T-helper 17 cell (primary cell): ENCODE results near the gene HS3ST5. TPM values are rescaled to one million over a fixed set of nuclear protein-coding genes. Genes with fewer than 3 reads are reported as not detected.

Experiments
- ATAC-seq: fragments of 150-1000 bp; cut with Tn5 transposase; 2 replicates; pipeline ENCODE4 v1.10.0; 2021; ENCODE audit warnings: mild to moderate bottlenecking, moderate library complexity
- DNase-seq, 3 donors: peaks; one replicate each; pipeline versions ENCODE4 v3.0.0 to v3.0.0-alpha.2; 2020 to 2021
- H3K9me3 ChIP-seq: one replicate; pipeline ENCODE4 v1.7.0; 2013; ENCODE audit warnings: low read length, mild to moderate bottlenecking; ENCODE audit not compliant: control insufficient read depth, poor library complexity, severe bottlenecking
- H3K27ac Mint-ChIP-seq: one replicate; pipeline ENCODE4 v1.8.0; 2022; ENCODE audit warnings: mild to moderate bottlenecking, moderate library complexity, mixed read lengths
- H3K27me3 Mint-ChIP-seq: one replicate; pipeline ENCODE4 v1.8.0; 2022; ENCODE audit warnings: mixed read lengths
- H3K36me3 Mint-ChIP-seq: one replicate; pipeline ENCODE4 v1.8.0; 2022; ENCODE audit warnings: low read depth, mixed read lengths
- H3K4me1 Mint-ChIP-seq: one replicate; pipeline ENCODE4 v1.8.0; 2022; ENCODE audit warnings: mild to moderate bottlenecking, mixed read lengths
- H3K4me3 Mint-ChIP-seq: one replicate; pipeline ENCODE4 v1.8.0; 2022; ENCODE audit warnings: mild to moderate bottlenecking, moderate library complexity, mixed read lengths
- total RNA-seq, 4 donors: library from RNA in 2 of 4; stranded (reverse) in 2 of 4; gene quantifications; one replicate each; pipeline ENCODE4 v1.2.3 and lab custom pipeline; 2022 to 2026

Gene HS3ST5
- total RNA-seq (not detected), total RNA-seq (lab: John Stamatoyannopoulos, UW) (0 reads per million in 2 donors)

DNA sequence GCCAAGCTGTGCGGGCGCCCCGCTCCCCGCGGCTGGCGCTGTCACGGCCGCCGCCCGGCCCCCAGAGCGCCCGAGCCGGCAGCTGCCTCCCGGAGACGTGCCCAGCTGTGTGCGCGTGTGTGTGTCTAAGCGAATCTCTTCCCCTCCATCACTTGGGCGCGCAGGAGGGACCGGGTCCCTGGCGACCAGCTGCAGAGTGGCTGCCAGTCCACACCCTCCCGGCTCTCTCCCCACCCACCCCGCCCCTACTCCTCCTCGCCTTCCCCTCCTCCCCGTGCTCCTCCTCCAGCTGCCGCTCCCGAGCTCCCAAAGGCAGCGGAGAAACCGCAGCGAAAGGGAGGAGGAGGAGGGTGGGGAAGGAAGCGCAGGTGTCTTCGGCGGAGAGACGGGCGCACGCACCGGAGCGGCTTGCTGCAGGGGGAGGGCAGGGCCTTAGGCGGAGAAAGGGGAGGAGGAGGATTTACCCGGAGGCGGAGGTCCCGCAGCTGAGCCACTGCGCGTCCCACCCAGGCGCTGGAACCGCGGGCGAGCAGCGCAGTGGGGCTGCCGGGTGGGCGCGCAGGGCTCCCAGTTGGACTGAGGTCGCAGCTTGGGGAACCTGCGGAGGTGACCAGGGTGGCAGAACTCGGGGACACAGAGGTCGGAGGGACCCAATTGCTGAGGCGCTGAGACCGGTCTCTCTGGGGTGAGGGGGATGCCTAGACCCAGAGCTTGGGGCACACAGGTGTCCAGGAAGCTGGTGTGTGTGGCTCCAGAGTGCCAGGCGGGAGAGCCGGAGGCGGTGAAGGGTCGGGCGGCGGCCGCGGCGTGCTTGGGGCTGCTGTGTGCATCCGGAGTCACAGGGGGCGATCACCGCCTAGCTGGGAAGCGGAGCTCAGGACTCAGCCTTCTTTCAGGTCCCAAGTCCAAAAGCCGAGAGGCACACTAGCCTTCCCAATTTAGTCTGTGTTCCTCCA, at the start of gene HS3ST5:
TSS of gene HS3ST5 (minus strand) at position 198 of the 956 bp plus-strand sequence. CDS start 280,178 bp downstream, outside the sequence.
- peak within 1 kb of the TSS; percentile 73 for H3K4me3 Mint-ChIP-seq
- no peak for ATAC-seq
- H3K9me3 ChIP-seq: no peaks in the 10 kb centered on the region
- peaks cover 8% of the 10 kb centered on the region for H3K4me1 Mint-ChIP-seq
- peaks cover 3% of the 10 kb centered on the region for H3K36me3 Mint-ChIP-seq
- H3K27ac Mint-ChIP-seq: no peak within 1 kb of the TSS
- H3K27me3 Mint-ChIP-seq: peaks cover 31% of the 10 kb centered on the region
- peak in 1 of 3 donors; percentile 8 for DNase-seq

DNA sequence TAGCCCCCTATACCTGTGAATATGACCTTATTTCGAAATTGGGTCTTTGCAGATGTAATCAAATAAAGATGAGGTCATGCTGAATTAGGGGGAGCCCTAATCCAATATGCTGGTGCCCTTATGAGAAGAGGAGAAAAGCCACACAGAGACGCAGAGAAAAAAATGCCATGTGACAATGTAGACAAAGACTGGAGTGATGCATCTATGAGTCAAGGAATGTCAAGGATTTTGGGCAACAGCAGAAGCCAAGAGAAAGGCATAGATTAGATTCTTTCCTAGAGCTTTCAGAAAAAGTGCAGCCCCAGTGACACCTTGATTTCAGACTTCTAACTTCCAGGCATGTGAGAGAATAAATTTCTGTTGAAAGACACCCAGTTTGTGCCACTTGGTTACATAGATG, 47.4 kb upstream of the HS3ST5 start:
- H3K4me3 Mint-ChIP-seq: no peak overlapping the region
- H3K9me3 ChIP-seq: no peaks in the 10 kb centered on the region
- H3K36me3 Mint-ChIP-seq: no peaks in the 10 kb centered on the region
- no peak overlapping the region for H3K27ac Mint-ChIP-seq
- no peaks in the 10 kb centered on the region for H3K4me1 Mint-ChIP-seq
- DNase-seq: no peak
- no peak for ATAC-seq
- no peaks in the 10 kb centered on the region for H3K27me3 Mint-ChIP-seq

GRCh38 chr6:114389111-114389510, 46.3 kb upstream of the HS3ST5 start:
- DNase-seq (no peak), ATAC-seq (no peak)
- H3K4me3 Mint-ChIP-seq: no peak overlapping the region
- no peaks in the 10 kb centered on the region for H3K36me3 Mint-ChIP-seq
- no peak overlapping the region for H3K27ac Mint-ChIP-seq
- H3K27me3 Mint-ChIP-seq: no peaks in the 10 kb centered on the region
- no peaks in the 10 kb centered on the region for H3K4me1 Mint-ChIP-seq
- H3K9me3 ChIP-seq: no peaks in the 10 kb centered on the region

DNA sequence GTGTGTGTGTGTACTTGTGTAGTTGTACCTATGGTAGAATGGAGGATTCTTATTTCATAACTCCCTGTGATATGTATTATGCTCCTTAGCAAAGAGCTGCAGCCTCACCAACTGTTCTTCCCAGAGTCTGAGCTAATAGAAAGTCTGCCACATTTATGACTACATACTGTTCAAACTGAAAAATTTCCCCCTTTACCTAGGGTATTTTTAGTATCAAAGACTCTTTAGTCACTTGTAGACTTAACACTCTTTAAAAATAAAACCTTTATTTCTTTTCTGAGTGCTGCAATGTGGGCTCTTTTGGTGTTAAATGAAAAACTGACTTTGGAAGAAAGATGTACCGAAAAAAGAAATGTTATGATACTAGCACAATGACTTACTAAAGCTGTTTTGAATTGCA, 39.6 kb upstream of the HS3ST5 start:
- no peaks in the 10 kb centered on the region for H3K27me3 Mint-ChIP-seq
- no peaks in the 10 kb centered on the region for H3K4me1 Mint-ChIP-seq
- no peak overlapping the region for H3K4me3 Mint-ChIP-seq
- H3K9me3 ChIP-seq: no peaks in the 10 kb centered on the region
- H3K27ac Mint-ChIP-seq: no peak overlapping the region
- ATAC-seq: no peak
- H3K36me3 Mint-ChIP-seq: no peaks in the 10 kb centered on the region
- no peak for DNase-seq

DNA sequence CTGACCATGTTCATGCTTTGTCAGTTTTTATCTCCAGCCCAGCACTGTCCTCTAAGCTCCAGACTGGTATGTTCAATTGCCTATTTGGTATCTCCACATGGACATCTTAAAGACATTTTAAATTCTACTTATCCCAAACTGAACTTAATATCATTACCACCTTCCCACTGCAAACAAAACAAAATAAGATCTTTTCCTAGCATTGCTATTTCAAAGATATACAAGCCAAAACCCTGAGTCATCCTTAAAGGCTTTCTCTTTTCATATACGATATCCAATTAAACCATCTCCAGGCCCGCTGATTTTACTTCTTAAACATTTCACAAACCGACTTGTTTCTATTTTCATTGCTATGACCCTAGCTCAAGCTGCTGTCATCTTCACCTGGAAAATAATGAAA, 35.1 kb upstream of the HS3ST5 start:
- Mint-ChIP-seq H3K36me3 (no peaks in the 10 kb centered on the region), H3K4me1 (no peaks in the 10 kb centered on the region), H3K27ac (no peak overlapping the region), H3K4me3 (no peak overlapping the region), H3K27me3 (no peaks in the 10 kb centered on the region)
- DNase-seq: no peak
- ATAC-seq: no peak
- no peaks in the 10 kb centered on the region for H3K9me3 ChIP-seq

GRCh38 chr6:114376611-114377175, 33.9 kb upstream of the HS3ST5 start:
- no peaks in the 10 kb centered on the region for H3K27me3 Mint-ChIP-seq
- H3K27ac Mint-ChIP-seq: no peak overlapping the region

DNA sequence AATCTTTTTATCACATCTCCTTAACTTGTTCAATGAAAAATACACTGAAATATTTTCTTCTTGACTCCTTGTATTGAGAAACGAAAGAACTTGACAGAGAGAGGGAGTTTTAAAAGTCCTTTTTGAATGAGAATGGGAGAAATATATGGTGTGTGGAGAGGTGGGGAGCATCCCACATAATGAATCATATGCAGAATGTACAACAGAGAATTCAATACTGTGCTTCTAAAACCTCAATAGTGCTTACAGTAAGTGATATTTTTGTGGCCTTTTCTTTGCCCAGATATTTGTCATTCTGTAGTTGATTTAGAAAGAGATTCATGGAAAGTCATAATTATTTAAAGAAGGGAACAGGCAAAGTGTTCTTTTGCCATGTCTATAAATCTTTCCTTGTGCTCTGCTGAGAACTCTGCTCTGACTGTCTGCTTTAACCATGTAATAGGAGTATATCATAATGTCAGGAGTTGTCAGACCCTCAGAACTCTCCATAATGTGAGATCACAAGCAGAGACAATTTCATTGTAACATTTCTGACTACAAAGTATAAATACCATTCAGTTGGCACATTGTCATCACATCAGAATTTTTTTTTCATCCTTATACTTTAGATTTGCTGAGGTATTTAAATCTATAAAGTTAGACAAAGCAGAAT, 32.8 kb upstream of the HS3ST5 start:
- Mint-ChIP-seq H3K27me3 (no peaks in the 10 kb centered on the region), H3K36me3 (no peaks in the 10 kb centered on the region), H3K4me1 (no peaks in the 10 kb centered on the region), H3K27ac (no peak overlapping the region), H3K4me3 (no peak overlapping the region)
- no peak for ATAC-seq
- H3K9me3 ChIP-seq: no peaks in the 10 kb centered on the region
- DNase-seq: no peak

More at GRCh38 chr6:114376611-114377175, 33.9 kb upstream of the HS3ST5 start:
- DNase-seq (no peak), ATAC-seq (no peak)
- no peaks in the 10 kb centered on the region for H3K9me3 ChIP-seq
- Mint-ChIP-seq H3K4me1 (no peaks in the 10 kb centered on the region), H3K36me3 (no peaks in the 10 kb centered on the region), H3K4me3 (no peak overlapping the region)

GRCh38 chr6:114367315-114367961, 24.6 kb upstream of the HS3ST5 start:
- no peaks in the 10 kb centered on the region for H3K9me3 ChIP-seq
- no peak overlapping the region for H3K27ac Mint-ChIP-seq

GRCh38 chr6:114366899-114367298, 24.1 kb upstream of the HS3ST5 start:
- peaks cover 6% of the 10 kb centered on the region for H3K27me3 Mint-ChIP-seq
- H3K4me3 Mint-ChIP-seq: no peak overlapping the region
- DNase-seq: no peak
- H3K4me1 Mint-ChIP-seq: no peaks in the 10 kb centered on the region
- H3K27ac Mint-ChIP-seq: no peak overlapping the region
- no peaks in the 10 kb centered on the region for H3K9me3 ChIP-seq
- no peaks in the 10 kb centered on the region for H3K36me3 Mint-ChIP-seq
- no peak for ATAC-seq

More at GRCh38 chr6:114367315-114367961, 24.6 kb upstream of the HS3ST5 start:
- DNase-seq (no peak), ATAC-seq (no peak)
- Mint-ChIP-seq H3K4me3 (no peak overlapping the region), H3K4me1 (no peaks in the 10 kb centered on the region), H3K27me3 (peaks cover 6% of the 10 kb centered on the region), H3K36me3 (no peaks in the 10 kb centered on the region)

GRCh38 chr6:114364301-114364700, 21.5 kb upstream of the HS3ST5 start:
- no peaks in the 10 kb centered on the region for H3K4me1 Mint-ChIP-seq
- H3K36me3 Mint-ChIP-seq: no peaks in the 10 kb centered on the region
- no peak for DNase-seq

DNA sequence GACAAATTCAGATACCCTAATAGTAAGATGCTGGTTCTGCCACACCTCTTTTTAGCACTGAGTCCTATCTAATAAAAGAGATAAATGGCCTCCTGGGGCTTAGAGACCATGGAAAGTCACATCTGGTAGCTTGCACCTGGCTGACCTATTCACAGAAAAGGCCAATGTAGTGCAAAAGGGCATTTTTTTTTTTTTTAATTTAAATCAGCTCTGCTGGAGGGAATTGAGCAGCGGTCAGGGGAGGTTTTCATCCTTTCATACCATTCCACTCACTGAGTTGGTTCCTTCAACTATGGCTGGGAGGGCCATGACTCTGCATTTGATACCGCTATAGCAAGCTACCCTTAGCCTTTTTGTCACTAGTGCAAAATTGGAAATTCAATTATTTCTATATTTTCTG, 20.1 kb upstream of the HS3ST5 start:
- Mint-ChIP-seq H3K4me3 (no peak overlapping the region), H3K36me3 (no peaks in the 10 kb centered on the region), H3K4me1 (no peaks in the 10 kb centered on the region), H3K27ac (no peak overlapping the region), H3K27me3 (peaks cover 6% of the 10 kb centered on the region)
- no peaks in the 10 kb centered on the region for H3K9me3 ChIP-seq
- ATAC-seq (no peak), DNase-seq (no peak)

More at GRCh38 chr6:114364301-114364700, 21.5 kb upstream of the HS3ST5 start:
- Mint-ChIP-seq H3K27me3 (peaks cover 6% of the 10 kb centered on the region), H3K27ac (no peak overlapping the region), H3K4me3 (no peak overlapping the region)
- no peak for ATAC-seq
- no peaks in the 10 kb centered on the region for H3K9me3 ChIP-seq

DNA sequence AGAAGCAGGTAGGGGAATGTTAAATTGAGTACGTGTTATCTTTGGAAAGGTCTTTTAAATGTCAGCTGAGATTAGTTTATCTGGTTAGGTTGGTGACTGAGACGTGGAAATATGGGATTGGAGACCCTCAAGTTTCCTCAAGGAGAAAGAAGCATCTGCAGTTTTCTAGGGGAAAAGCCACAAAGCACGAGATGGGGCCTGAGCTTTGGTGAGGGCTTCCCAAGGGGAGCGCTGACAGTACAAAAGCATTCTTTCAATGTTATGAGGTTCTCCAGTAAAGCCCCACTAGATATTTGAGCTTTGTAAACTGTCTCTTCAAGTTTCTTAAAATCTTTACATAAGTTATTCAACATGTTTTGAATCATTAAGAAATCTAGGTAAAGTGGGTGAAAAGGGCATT, 19.6 kb upstream of the HS3ST5 start:
- ATAC-seq (no peak), DNase-seq (no peak)
- H3K36me3 Mint-ChIP-seq: no peaks in the 10 kb centered on the region
- H3K4me3 Mint-ChIP-seq: no peak overlapping the region
- H3K9me3 ChIP-seq: no peaks in the 10 kb centered on the region
- H3K4me1 Mint-ChIP-seq: no peaks in the 10 kb centered on the region
- H3K27ac Mint-ChIP-seq: no peak overlapping the region
- H3K27me3 Mint-ChIP-seq: peaks cover 6% of the 10 kb centered on the region

- Mint-ChIP-seq H3K27ac (no peak overlapping the region), H3K4me3 (no peak overlapping the region), H3K27me3 (peaks cover 6% of the 10 kb centered on the region), H3K4me1 (no peaks in the 10 kb centered on the region), H3K36me3 (no peaks in the 10 kb centered on the region)
- H3K9me3 ChIP-seq: no peaks in the 10 kb centered on the region
- DNase-seq (no peak), ATAC-seq (no peak)
Measured at GRCh38 chr6:114361036-114361435, 18.2 kb upstream of the HS3ST5 start.
